BE2C (cell line): ENCODE data around the gene RPTN.
A peak's percentile ranks its signal among the peaks of the same experiment; 100 is the strongest.

ENCODE experiments used
- DNase-seq: peaks from one replicate; pipeline ENCODE4 v3.0.0-alpha.2; 2020
- H3K27me3 ChIP-seq: fragments of 250-450 bp; sonication (Bioruptor Pico); 2 replicates; pipeline ENCODE4 v1.5.1; 2020; ENCODE audit warnings: mild to moderate bottlenecking
- H3K36me3 ChIP-seq: fragments of 250-450 bp; sonication (Bioruptor Pico); 2 replicates; pipeline ENCODE4 v1.5.1; 2020; ENCODE audit warnings: mild to moderate bottlenecking
- H3K4me1 ChIP-seq: fragments of 250-450 bp; sonication (Bioruptor Pico); 2 replicates; pipeline ENCODE4 v1.5.1; 2020
- H3K4me3 ChIP-seq: 2 replicates; pipeline ENCODE4 v1.5.1; 2011; ENCODE audit warnings: low read depth, low read length
- H3K9me3 ChIP-seq: fragments of 250-450 bp; sonication (Bioruptor Pico); 2 replicates; pipeline ENCODE4 v1.5.1; 2020
- TF ChIP-seq, protein P1 (sequence below): IDR thresholded peaks from 2 replicates; pipeline ENCODE4 v1.5.1; 2012; ENCODE audit warnings: mild to moderate bottlenecking, low read depth, low read length

The RPTN gene

DNA sequence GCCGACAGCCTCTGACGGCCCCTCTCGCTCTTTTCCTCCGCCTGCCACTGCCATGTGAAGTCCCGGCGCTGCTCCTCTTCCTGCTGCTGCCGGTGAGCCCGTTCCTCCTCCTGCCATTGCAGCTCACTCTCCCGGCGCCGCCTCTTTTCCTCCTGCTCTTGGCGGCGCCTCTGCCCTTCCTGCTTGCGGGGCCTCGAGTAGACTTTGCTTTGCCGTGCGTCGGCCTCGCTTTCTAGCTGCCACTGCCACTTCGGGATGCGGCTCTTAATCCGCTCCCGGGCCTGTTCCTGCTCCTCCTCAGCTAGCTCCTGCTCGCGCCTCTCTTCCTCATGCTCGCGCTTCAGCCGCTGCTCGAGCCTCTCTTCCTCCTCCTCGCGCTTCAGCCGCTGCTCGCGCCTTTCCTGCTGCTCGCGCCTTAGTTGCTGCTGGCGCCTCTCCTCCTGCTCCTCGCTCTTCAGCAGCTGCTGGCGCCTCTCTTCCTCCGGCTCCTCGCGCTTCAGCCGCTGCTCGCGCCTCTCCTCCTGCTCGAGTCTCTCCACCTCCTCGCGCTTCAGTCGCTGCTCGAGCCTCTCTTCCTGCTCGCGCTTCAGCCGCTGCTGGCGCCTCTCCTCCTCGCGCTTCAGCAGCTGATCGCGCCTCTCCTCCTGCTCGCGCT lies 48.0 kb downstream of the RPTN start:
- Histone ChIP-seq H3K36me3 (no peaks in the 10 kb centered on the region), H3K27me3 (peaks cover 79% of the 10 kb centered on the region), H3K4me1 (no peaks in the 10 kb centered on the region), H3K9me3 (no peaks in the 10 kb centered on the region), H3K4me3 (peak overlapping the region; percentile 24)
- peak; percentile 33 for DNase-seq
- TF ChIP-seq, protein P1, sequence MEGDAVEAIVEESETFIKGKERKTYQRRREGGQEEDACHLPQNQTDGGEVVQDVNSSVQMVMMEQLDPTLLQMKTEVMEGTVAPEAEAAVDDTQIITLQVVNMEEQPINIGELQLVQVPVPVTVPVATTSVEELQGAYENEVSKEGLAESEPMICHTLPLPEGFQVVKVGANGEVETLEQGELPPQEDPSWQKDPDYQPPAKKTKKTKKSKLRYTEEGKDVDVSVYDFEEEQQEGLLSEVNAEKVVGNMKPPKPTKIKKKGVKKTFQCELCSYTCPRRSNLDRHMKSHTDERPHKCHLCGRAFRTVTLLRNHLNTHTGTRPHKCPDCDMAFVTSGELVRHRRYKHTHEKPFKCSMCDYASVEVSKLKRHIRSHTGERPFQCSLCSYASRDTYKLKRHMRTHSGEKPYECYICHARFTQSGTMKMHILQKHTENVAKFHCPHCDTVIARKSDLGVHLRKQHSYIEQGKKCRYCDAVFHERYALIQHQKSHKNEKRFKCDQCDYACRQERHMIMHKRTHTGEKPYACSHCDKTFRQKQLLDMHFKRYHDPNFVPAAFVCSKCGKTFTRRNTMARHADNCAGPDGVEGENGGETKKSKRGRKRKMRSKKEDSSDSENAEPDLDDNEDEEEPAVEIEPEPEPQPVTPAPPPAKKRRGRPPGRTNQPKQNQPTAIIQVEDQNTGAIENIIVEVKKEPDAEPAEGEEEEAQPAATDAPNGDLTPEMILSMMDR: no peak

DNA sequence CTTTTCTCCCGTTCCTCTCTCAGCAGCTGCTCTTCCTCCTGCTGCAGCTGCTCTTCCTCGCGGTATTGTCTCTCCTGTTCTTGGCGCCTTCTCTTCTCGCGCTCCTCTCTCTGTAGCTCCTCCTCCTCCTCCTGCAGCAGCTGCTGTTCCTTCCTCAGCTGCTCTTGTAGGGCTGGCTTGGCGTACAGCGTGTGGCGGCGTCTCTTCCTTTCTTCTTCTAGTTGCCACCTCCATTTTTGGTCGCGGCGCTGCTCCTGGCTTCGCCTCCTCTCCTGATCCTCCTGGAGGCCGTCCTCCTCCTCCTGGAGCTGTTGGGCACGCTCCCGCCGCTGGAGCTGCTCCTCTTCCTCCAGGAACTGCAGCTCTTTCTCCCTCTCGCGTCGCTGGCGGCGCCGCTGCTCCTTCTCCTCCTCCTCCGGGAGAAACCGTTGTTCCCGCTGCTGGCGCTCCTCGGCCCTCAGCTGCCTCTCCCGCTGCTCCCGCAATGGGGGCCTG lies 48.6 kb downstream of the RPTN start:
- TF ChIP-seq, protein P1: no peak
- H3K4me1 ChIP-seq: no peaks in the 10 kb centered on the region
- H3K36me3 ChIP-seq: no peaks in the 10 kb centered on the region
- no peaks in the 10 kb centered on the region for H3K9me3 ChIP-seq
- H3K4me3 ChIP-seq: peak overlapping the region; percentile 24
- DNase-seq: no peak
- peaks cover 79% of the 10 kb centered on the region for H3K27me3 ChIP-seq

- DNase-seq: no peak
Observed at GRCh38 chr1:152109998-152110294, 49.1 kb downstream of the RPTN start.

GRCh38 chr1:152109231-152109997 lies 49.6 kb downstream of the RPTN start:
- H3K36me3 ChIP-seq: no peaks in the 10 kb centered on the region
- peaks cover 78% of the 10 kb centered on the region for H3K27me3 ChIP-seq
- TF ChIP-seq, protein P1: no peak
- DNase-seq: no peak
- H3K4me3 ChIP-seq: no peak overlapping the region
- no peaks in the 10 kb centered on the region for H3K9me3 ChIP-seq
- no peaks in the 10 kb centered on the region for H3K4me1 ChIP-seq

More at GRCh38 chr1:152109998-152110294, 49.1 kb downstream of the RPTN start:
- Histone ChIP-seq H3K9me3 (no peaks in the 10 kb centered on the region), H3K4me1 (no peaks in the 10 kb centered on the region), H3K27me3 (peaks cover 78% of the 10 kb centered on the region), H3K4me3 (peak overlapping the region; percentile 20), H3K36me3 (no peaks in the 10 kb centered on the region)
- TF ChIP-seq, protein P1: no peak

- no peaks in the 10 kb centered on the region for H3K36me3 ChIP-seq
- no peak overlapping the region for H3K4me3 ChIP-seq
- H3K4me1 ChIP-seq: no peaks in the 10 kb centered on the region
- H3K27me3 ChIP-seq: peaks cover 75% of the 10 kb centered on the region
- TF ChIP-seq, protein P1: no peak
- no peaks in the 10 kb centered on the region for H3K9me3 ChIP-seq
- no peak for DNase-seq
Observed at GRCh38 chr1:152108882-152109222, 50.2 kb downstream of the RPTN start.
